AG04449 (cell line): ENCODE measurements around the gene TRIM51G.
"Not testable (repeated sequence)": the region's sequence is repeated elsewhere in the genome, so short reads cannot be mapped to it uniquely, and the experiment has no call there.

Source experiments
- CTCF ChIA-PET: fragments of 350-600 bp; formaldehyde crosslinking; extraction: SDS; loops from one replicate; lab custom pipeline; 2021; ENCODE audit warnings: antibody characterized with exemption; lab: Yijun Ruan, JAX
- POLR2A ChIA-PET: fragments of 400-600, 350-600 bp; formaldehyde crosslinking; extraction: SDS; loops from one replicate; lab custom pipeline; 2020; ENCODE audit warnings: antibody characterized with exemption, inconsistent platforms; lab: Yijun Ruan, JAX
- DNase-seq: peaks from one replicate; pipeline ENCODE4 v3.0.0-alpha.2; 2010; ENCODE audit warnings: low read depth, low spot score
- H3K4me3 ChIP-seq: 2 replicates; pipeline ENCODE4 v1.5.1; 2011; ENCODE audit warnings: low read depth, mild to moderate bottlenecking, control low read depth, low read length

Gene TRIM51G

GRCh38 chr11:48983785-48984184, at the start of gene TRIM51G:
Gene TRIM51G (minus strand): TSS chr11:48983885. CDS start chr11:48981695, 2,190 bp downstream.
- POLR2A ChIA-PET, result not testable (repeated sequence)

GRCh38 chr11:49028523-49028922, 44.8 kb upstream of the TRIM51G start, which contains the start of gene TRIM49B:
Gene TRIM49B (plus strand): TSS chr11:49028823. CDS start chr11:49031600, 2,777 bp downstream.
- POLR2A ChIA-PET, H3K4me3 ChIP-seq, CTCF ChIA-PET, DNase-seq: not testable (repeated sequence)

More at GRCh38 chr11:48983785-48984184, at the start of gene TRIM51G:
- CTCF ChIA-PET, DNase-seq, H3K4me3 ChIP-seq: not testable (repeated sequence)

- H3K4me3 ChIP-seq, POLR2A ChIA-PET, CTCF ChIA-PET, DNase-seq: not testable (repeated sequence)
Observed at GRCh38 chr11:48968592-48968991, 15.1 kb downstream of the TRIM51G start.

GRCh38 chr11:48955315-48956049, 28.2 kb downstream of the TRIM51G start:
- CTCF ChIA-PET, DNase-seq, H3K4me3 ChIP-seq, POLR2A ChIA-PET: not testable (repeated sequence)

GRCh38 chr11:48945796-48946195, 37.9 kb downstream of the TRIM51G start:
- POLR2A ChIA-PET, CTCF ChIA-PET, H3K4me3 ChIP-seq, DNase-seq: not testable (repeated sequence)
